Dermis microvascular lymphatic vessel endothelial cell (primary cell): Measurements from ENCODE around the gene HM13. TPM values are rescaled to one million over a fixed set of nuclear protein-coding genes. Genes with fewer than 3 reads are reported as not detected.
"Not testable (repeated sequence)": the region's sequence is repeated elsewhere in the genome, so short reads cannot be mapped to it uniquely, and the experiment has no call there.

Experiments used
- DNase-seq, 2 donors: peaks; one replicate each; pipeline versions ENCODE4 v3.0.0 to v3.0.0-alpha.2; 2010; ENCODE audit warnings: low read depth in 2 of 2
- total RNA-seq: library from RNA; depleted of rRNA; stranded (reverse); fragments of >200 nt; gene quantifications from 2 replicates; pipeline ENCODE4 v1.2.1, GENCODE V29; 2014

HM13 gene, protein sequence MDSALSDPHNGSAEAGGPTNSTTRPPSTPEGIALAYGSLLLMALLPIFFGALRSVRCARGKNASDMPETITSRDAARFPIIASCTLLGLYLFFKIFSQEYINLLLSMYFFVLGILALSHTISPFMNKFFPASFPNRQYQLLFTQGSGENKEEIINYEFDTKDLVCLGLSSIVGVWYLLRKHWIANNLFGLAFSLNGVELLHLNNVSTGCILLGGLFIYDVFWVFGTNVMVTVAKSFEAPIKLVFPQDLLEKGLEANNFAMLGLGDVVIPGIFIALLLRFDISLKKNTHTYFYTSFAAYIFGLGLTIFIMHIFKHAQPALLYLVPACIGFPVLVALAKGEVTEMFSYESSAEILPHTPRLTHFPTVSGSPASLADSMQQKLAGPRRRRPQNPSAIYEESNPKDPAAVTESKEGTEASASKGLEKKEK
- total RNA-seq, result 31.1 and 56.0 TPM in 2 replicates

DNA sequence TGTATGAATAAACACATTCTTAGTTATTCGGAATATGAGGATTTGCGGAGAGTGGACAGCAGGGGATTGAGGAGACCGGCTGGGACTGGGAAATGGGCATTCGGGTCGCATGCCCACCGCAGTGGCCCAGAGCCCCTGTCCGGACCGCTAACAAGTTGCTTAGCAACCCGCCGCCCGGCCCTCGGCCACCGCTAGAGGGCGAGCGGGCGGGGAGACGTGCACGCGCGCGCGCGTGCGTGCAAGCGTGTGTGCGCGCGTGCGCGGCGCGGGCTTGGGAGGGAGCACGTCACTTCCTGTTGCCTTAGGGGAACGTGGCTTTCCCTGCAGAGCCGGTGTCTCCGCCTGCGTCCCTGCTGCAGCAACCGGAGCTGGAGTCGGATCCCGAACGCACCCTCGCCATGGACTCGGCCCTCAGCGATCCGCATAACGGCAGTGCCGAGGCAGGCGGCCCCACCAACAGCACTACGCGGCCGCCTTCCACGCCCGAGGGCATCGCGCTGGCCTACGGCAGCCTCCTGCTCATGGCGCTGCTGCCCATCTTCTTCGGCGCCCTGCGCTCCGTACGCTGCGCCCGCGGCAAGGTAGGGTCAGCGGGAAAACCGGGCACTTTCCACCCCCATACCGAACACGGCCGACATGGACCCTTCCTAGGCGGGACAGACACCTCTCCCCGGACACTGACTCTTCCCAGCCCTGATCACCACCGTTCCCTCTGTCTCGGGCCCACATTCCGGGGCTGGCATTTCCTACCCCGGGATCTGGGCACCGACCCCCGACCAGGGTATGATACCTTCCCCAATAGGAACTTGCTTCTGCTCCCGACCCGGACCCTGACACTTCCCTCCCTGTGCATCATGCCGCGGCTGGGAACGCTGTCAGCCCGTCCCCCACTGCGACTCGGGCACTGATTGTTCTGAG, at the start of gene HM13:
TSS of gene HM13 (plus strand) at position 289 of the 918 bp plus-strand sequence. CDS start at position 399, 110 bp downstream.
- DNase-seq, result peak; percentile 91 to 95

DNA sequence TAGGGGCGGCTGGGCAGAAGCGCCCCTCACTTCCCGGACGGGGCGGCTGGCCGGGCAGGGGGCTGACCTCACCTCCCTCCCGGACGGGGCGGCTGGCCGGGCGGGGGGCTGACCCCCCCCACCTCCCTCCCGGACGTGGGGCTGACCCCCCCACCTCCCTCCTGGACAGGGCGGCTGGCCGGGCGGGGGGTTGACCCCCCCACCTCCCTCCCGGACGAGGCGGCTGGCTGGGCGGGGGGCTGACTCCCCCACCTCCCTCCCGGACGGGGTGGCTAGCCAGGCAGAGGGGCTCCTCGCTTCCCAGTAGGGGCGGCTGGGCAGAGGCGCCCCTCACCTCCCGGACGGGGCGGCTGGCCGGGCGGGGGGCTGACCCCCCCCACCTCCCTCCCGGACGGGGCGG, 43.3 kb upstream of the HM13 start:
- not testable (repeated sequence) for DNase-seq

DNA sequence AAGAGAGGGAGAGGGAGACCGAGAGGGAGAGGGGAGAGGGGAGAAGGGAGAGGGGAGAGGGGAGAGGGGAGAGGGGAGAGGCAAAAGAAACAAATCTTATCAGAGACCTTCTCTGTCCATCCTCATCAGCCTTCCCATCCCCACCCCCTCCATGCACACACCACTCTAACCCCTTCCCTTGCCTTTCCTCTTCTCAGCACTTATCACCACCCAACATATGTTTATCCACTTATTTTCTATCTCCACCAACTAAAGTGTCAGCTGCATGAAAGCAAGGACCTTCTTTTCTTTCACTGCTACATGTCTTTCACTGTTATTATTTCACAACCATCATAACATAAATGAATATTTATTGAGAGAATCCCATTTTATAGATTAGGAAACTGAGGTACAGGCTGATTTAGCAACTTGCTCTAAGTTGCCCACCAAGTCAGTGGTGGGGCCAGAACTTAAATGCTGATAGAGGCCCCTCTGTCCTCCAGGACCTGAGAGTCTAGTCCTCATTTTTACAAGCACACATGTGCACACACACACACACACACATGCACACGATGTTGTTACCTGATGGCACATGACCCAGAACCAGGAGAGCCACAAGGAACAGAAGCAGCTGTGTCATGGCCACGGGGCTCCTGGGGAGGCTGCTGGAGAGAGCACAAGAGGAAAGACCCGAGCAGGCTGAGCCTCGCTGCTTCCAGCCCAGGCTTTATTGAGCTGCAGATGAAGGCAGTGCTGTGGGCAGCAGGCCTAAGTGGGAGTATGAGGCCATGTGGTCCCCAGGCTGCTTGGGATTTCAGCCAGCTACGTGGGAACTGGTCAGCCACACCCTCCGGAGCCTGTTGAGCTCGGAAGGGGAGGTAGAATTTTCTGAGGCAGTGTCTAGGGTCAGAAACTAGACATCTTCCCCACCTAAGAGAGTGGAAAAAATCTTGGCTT, 41.6 kb upstream of the HM13 start:
- DNase-seq, result no peak

DNA sequence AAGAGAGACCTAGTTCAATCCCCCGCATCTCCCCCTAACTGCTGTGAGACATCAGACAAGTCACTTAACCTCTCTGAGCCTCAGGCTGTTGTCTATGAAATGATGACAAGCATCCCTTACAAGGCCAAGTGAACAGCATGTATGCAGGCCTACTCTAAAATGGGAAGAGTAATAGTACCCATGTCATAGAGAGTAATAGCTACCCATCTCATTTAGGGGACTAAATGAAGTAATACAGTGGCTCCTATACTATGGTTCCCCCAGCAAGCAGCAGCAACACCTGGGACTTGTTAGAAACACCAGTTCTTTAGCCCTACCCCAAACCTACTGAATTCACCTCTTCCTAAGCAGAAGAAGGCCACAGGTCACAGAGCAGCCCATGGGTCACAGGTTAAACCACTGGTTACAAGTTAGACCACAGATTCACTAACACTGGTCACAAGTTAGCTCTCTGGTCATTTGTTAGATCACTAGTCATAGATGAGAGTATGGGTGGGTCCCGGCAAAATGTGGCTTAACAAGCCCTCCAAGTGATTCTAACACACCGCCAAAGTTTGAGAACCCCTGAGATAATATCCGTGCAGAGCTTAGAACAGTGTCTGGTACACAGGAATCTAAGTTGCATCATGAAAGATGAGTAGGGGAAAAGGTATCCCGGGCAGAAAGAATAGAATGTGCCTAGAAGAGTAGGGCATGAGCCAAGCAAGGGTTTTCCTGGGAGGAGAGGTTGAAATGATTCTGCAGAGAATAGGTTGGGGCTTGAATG, 40.7 kb upstream of the HM13 start:
- DNase-seq, result no peak

DNA sequence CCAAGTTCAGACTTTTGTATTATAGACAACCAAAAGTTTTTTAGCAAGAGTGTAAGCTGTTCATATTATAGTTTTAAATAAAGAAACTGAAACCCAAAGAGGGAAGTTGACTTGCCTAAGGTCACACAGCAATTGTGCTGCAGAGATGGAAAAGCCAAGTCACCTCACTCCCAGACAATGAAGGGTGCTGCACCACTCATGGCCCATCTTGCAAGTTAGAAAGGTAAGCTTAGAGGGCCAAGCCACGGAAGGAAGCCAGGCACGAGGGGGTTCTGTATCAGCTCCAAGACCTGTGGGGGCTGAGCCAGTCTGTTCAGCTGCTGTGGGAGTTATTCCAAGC, 40.2 kb upstream of the HM13 start:
- no peak for DNase-seq

DNA sequence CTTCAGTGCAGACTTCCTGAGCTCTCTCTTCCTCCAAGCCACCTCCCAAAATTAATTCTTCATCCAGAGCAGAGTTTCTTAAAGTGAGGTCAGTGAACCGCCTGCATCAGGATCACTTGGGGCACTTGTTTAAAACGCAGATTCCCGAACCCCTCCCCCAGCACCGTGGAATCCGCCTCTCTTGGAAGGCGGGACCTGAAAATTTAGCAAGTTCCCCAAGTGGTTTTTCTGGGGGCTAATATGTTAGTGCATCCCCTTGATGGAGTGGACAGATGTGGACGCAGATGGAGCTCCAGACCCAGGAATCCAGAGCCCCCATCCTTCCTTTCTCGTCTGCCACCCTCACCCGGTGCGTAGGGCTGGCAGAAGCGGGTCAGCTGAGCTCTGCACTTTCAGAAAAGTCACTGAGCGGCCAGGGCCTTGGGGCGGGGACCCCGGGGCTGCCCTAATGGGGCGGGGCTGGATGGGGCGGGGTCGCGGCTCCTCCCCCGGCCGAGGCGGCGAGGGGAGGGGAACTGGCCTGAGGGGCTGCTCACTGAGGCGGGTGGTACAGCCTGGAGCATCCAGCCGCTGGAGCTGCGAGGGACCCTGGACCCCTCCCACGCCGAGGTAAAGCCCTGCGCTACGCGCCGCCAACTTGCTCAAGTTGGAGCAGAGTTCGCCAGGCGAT, 39.3 kb upstream of the HM13 start, which contains the start of the genes DEFB124 and REM1:
TSS of gene DEFB124 (minus strand) at position 370 of the 670 bp plus-strand sequence. CDS start 2,114 bp downstream, outside the sequence.
TSS of gene REM1 (plus strand) at position 531 of the 670 bp plus-strand sequence. CDS start 1,158 bp downstream, outside the sequence.
- DNase-seq, result no peak

DNA sequence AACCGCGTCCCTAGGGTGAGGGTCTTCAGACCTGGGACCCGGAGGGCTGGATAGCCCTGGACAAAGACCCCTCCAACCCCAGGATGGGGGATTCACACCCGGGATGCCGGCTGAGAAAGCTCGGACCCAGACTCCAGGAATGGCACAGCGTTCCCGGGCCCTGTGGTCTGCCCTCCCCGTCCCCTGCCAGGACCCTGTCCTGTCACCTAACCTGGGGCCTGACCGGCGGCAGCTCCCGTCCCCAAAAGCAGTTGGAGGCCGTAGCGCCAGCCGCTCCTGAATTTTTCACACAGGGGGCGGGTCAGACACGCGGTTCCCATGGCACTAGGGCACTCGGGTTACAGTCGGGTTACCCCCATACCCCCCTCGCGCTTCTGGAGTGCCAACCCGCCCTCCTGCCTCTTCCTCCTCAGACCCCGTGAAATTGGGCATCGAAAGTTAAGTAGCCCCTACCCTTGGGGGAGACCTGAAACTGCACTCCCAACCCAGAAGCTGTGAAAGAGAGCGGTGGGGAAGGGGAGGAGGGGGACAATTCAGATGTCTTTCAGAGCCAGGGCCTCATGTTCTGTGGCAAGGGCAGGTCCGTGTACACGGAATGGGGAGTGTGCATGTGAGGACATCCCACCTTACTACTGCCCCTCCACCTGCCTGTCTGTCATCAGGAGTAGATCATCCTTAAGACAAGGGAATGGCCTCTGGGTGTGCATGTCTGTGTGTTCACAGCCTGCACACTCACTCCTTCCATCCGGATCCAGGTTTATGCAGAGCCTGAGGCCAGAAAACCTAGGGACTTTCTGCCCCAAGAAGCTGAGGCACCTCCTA, 38.6 kb upstream of the HM13 start:
- DNase-seq, result no peak

DNA sequence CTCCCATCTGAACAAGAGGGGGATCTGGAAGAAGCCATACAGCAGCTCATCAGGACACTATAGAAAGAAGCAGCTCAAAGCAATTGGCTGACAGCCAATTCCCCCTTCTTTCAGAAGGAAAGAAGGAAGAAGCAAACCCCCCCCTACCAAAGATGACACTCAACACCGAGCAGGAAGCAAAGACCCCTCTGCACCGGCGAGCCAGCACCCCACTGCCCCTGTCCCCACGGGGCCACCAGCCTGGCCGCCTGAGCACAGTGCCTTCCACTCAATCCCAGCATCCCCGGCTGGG, 38.0 kb upstream of the HM13 start:
- no peak for DNase-seq

DNA sequence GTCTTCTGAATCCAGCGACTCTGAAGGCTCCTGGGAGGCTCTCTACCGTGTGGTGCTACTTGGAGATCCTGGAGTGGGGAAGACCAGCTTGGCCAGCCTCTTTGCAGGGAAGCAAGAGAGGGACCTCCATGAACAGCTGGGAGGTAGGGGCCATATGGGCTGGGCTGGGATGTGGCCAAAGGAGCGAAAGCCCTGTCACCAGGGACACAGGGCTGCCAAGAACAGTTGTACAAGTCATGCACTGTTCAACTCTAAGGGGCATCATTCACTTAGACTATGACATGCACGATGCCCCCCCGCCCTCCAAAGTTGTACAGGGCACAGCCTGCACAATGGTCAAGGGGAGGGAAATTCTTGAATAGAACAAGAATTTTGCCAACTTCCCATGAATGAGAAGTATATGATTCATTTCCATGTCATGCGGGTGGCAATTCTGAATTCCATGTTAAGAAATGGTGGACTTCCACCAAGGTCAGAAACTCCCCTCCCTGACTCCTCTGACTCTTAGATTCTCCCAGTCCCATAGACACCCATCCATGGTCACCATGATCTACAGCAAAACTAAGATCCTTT, 37.5 kb upstream of the HM13 start:
- peak in 1 of 2 donors; percentile 37 for DNase-seq

DNA sequence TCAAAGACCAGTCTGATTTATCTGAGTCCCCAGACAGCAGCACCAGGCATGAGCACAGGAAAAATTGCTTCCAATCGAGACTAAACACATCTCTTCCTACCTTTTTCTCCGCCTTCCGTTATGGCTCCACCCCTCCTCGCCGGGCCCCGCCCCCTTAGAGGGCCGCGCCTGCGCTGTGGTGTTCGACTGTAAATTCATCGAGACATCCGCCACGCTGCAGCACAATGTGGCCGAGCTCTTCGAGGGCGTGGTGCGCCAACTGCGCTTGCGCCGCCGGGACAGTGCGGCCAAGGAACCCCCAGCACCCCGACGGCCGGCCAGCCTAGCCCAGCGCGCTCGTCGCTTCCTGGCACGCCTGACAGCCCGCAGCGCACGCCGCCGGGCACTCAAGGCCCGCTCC, 30.2 kb upstream of the HM13 start:
- peak in 1 of 2 donors; percentile 63 for DNase-seq

DNA sequence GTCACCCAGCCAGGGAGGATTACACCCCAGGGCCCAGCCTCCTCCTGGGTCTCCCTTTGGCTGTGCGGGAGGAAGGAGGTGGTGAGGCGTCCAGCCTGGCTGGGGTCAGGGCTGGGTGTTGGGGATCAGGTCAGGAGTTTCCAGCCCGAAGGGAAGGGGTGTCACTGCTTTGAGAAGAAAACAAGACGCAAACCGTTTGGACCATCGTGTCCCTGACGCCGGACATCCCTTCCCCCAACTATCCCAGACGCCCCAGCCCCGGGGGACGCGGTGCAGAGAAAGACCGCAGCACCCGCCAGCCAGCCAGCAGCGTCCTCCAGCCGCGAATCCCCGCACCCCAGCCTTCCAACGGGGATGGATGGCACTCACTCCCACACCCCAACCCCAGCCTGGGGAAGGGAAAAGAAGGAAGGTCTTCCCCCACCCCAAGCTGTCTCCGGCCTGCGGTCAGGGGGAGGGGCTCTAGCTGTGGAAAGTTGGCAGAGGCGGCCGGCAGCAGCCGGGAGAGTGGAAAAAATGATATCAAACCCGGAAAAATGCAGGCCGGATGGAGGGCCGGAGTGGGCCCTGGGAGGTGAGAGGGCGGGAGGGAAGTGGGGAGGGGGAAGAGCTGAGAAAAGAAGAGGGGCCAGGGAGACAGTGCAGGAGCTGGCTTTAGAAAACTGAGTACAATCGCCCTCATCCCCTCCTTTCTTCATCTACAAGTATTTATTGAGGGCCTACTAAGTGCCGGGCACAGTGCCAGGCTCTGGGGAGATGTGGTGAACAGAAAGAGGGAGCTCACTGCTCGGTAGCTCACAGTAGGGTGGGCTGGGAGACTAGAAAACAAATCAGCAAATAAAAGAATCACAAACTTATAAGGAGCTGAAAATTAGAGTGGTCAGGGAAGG, 28.5 kb upstream of the HM13 start:
- DNase-seq, result peak; percentile 71 to 74

DNA sequence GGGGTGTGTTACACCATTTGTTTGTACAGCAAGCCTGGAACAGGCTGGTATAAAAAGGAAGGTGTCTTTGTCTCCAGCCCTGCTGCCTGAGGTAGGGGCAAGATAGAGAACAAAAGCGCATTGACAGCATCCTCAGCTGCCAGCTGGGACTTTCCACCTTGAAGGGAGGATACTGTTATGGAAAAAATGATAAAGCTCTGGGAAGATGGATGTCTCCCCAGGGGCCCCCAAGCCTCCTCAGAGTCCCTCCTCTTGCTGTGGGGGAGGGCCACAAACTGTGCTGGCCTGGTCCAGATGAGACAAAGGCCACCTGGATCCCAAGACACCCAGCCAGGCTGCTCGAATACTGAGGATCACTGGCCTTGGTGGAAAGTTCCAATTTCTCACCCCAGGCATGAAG, 26.1 kb upstream of the HM13 start:
- DNase-seq, result no peak

DNA sequence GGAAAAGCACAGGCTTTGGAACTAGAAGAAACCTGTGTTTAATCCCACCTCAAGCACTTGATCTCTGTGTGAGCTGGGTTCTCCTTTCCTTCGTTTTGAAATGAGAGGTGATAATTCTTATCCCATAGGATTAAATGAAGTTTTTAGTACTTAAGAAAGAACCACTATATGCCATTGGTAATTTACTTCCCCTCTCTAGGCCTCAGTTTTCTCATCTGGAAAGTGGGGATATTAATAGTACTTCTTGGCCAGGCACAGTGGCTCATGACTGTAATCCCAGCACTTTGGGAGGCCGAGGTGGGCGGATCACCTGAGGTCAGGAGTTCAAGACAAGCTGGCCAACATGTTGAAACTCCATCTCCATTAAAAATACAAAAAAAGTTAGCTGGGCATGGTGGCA, 25.1 kb upstream of the HM13 start:
- DNase-seq, result no peak

DNA sequence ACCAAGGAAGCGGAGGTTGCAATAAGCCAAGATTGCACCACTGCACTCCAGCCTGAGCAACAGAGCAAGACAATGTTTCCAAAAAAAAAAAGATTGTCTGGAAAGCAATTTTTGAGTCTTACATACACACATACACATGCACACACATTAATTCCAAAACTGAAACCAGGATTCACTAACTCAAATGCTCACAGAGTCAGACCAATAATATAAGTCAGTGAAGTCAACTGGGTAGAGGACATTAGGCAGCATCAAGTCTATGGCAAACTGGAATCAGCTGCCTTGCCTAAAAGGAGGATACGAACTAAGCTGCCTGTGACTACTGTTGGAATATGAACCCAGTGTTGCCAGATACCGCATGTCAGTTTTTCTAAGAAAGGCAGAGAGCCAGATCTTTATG, 23.5 kb upstream of the HM13 start:
- no peak for DNase-seq

DNA sequence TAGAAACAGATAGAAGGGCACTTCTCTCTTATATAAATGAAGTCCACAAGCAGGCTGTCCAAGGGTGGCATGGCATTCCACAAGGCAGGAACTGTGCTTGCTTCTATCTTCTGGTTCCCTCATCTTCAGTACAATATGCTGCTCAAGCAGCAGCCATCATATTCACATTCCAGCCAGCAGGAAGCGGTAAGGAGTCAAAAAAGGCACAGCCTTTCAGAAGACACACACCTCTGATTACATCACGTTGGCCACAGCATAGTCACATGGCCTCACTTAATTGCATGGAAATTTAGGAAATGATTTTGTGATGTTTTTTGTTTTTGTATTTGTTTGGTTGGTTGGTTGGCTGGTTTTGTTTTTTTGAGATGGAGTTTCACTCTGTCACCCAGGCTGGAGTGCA, 20.1 kb upstream of the HM13 start:
- no peak for DNase-seq

DNA sequence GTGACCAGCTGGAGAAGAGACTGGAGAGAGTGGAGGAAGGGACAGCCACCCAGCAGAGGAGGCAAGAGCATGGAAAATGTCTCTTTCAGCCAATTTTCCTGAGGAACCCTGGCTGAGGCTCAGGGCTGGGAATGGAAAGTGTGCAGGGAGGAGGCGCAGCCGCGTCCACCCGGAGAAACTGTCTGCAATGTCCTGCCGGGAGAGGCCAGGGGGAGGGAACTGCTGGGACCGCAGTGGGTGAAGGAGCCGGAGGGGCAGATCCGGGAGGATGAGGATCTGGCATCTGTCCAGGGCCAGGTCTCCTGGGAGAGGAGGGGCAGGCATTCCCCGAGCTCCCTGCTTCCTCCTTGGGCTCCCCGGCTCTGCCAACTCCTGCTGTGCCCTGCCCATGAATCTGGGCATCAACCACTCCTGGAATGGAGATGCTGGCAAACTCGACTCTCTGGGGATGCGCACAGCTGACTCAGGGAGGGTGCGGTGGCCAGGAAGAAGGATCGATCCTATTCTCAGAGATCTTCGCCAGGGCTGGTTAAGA, 17.4 kb upstream of the HM13 start:
- DNase-seq, result no peak

DNA sequence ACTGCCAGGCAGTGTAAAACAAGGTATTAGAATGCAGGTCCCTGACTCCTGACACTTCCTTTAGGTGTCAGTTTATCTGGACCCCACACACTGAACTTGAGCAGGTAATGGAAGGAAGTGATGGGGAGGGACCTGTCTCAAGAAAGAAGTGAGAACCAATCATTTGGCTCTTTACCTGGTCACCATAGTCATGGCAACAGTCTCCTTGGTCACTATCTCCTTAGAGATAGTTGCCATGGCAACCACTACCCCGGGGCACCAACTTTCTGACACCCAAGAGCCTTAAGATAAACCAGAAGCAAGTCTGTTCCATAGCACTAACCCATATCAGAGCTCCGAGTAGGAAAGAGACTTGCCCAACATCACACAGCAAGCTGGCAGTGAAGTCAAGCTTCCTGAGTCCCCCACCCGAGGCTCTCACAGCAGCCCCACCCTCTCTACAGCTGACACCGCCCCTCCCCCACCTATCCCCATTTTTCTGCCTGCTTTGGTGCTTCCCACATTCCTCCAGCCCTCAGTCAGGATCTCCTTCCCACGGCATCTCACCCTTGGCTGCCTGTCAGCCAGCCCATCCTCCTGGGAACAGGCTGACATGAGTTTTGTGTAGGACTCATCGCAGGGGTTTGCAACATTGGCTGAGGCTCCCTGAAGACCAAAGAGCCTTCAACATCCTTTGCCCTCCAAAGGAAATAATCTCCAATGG, 16.3 kb upstream of the HM13 start:
- no peak for DNase-seq
